MCF 10A (cell line): ENCODE data around the gene CYSTM1. TPM values are rescaled to one million over a fixed set of nuclear protein-coding genes. Genes with fewer than 3 reads are reported as not detected.

Source experiments
- BruUV-seq: library from RNA; stranded (reverse); fragments of 400-500 nt; replicated peaks from 2 replicates; lab custom pipeline; 2021; lab: Mats Ljungman, UMichigan
- CTCF ChIA-PET: fragments of 300-600 bp; sonication (Branson Sonifier 250); formaldehyde crosslinking; extraction: SDS; loops from one replicate; lab custom pipeline; 2021; ENCODE audit warnings: antibody characterized with exemption, inconsistent platforms; lab: Yijun Ruan, JAX
- POLR2A ChIA-PET: fragments of 300-600, 350-650 bp; sonication (Branson Sonifier 250); formaldehyde crosslinking; extraction: SDS; loops from one replicate; lab custom pipeline; 2020; ENCODE audit warnings: antibody characterized with exemption, inconsistent platforms; lab: Yijun Ruan, JAX
- DNase-seq: peaks from one replicate; pipeline ENCODE4 v3.0.0-alpha.2; 2018; ENCODE audit not compliant: unreplicated experiment
- H3K27ac Mint-ChIP-seq: one replicate; pipeline ENCODE4 v1.8.0; 2022; ENCODE audit warnings: mild to moderate bottlenecking, low read depth, mixed read lengths; ENCODE audit not compliant: unreplicated experiment
- H3K27me3 Mint-ChIP-seq: one replicate; pipeline ENCODE4 v1.8.0; 2022; ENCODE audit warnings: mixed read lengths; ENCODE audit not compliant: insufficient read depth, unreplicated experiment
- H3K36me3 Mint-ChIP-seq: one replicate; pipeline ENCODE4 v1.8.0; 2022; ENCODE audit warnings: mild to moderate bottlenecking, moderate library complexity, mixed read lengths; ENCODE audit not compliant: insufficient read depth, unreplicated experiment
- H3K4me1 Mint-ChIP-seq: one replicate; pipeline ENCODE4 v1.8.0; 2022; ENCODE audit warnings: mixed read lengths; ENCODE audit not compliant: insufficient read depth, unreplicated experiment
- H3K4me3 Mint-ChIP-seq: one replicate; pipeline ENCODE4 v1.8.0; 2022; ENCODE audit warnings: mild to moderate bottlenecking, moderate library complexity, mixed read lengths; ENCODE audit not compliant: unreplicated experiment
- H3K9me3 Mint-ChIP-seq: one replicate; pipeline ENCODE4 v1.8.0; 2022; ENCODE audit warnings: mixed read lengths; ENCODE audit not compliant: unreplicated experiment
- intact Hi-C: fragments of 100-400 bp; cut with micrococcal nuclease; formaldehyde crosslinking; loops from 2 replicates; pipeline ENCODE4 v1.14.1; 2022
- total RNA-seq: library from RNA; stranded (reverse); gene quantifications from 2 replicates; pipeline ENCODE4 v1.2.3, GENCODE V29; 2022
- TF ChIP-seq, protein P1 (sequence below): fragments of 200-600 bp; IDR thresholded peaks from one replicate; pipeline ENCODE4 v1.8.0; 2022; ENCODE audit warnings: antibody characterized with exemption, mild to moderate bottlenecking; ENCODE audit not compliant: unreplicated experiment

The CYSTM1 gene
- total RNA-seq, 1 experiment from 2014 or later: 59.4 TPM

DNA sequence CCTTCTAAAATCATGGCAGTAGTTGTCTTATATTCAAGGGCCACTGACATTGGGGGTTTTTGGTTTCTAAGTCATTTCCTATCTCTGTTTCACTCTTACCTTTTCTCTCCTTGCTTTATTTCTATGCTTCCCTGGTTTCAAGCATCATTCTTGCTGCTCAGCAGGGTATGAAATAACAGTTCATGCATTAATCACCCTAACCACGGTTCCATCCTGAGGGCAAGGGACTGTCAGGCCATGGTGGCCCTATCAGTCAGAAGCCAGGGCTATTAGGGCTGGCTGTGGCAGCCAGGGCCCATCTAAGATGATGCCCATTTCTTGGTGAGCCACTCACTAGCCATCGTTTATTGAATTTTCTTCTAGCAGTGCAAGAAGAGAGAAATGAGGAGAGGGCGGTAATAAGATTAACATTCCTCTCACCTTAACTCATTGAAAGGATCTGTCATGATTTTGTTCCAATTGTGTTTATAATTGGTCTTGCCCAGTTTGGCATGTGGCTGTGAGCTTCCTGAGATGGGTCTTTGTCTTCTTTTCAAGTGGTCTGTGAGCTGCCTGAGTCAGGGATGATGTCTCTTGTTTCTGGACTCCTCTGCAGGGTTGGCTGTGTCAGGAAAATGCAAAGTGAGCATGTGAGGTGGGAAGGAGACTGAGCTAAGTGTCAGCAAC, 45.2 kb downstream of the CYSTM1 start:
- Mint-ChIP-seq H3K4me1 (peaks cover 42% of the 10 kb centered on the region), H3K4me3 (no peak overlapping the region), H3K9me3 (no peaks in the 10 kb centered on the region), H3K27ac (no peak overlapping the region), H3K36me3 (no peaks in the 10 kb centered on the region), H3K27me3 (no peaks in the 10 kb centered on the region)
- POLR2A ChIA-PET: interaction anchor here (0.7 to 1.2 kb wide), 12 partner anchors 11 to 427 kb away, joined by 3 to 5 read pairs (median 3); partner anchors contain the start of gene HBEGF
- intact Hi-C loops: loop anchor here (5.0 kb wide), 2 partner anchors 43 to 143 kb away; partner anchors contain the start of gene CYSTM1
- BruUV-seq: no TSS peak
- DNase-seq: no peak
- CTCF ChIA-PET: interaction anchor here (0.6 to 1.2 kb wide), 6 partner anchors 8 to 1073 kb away, joined by 3 to 4 read pairs (median 4); no protein-coding TSS in a partner anchor
- TF ChIP-seq, protein P1, sequence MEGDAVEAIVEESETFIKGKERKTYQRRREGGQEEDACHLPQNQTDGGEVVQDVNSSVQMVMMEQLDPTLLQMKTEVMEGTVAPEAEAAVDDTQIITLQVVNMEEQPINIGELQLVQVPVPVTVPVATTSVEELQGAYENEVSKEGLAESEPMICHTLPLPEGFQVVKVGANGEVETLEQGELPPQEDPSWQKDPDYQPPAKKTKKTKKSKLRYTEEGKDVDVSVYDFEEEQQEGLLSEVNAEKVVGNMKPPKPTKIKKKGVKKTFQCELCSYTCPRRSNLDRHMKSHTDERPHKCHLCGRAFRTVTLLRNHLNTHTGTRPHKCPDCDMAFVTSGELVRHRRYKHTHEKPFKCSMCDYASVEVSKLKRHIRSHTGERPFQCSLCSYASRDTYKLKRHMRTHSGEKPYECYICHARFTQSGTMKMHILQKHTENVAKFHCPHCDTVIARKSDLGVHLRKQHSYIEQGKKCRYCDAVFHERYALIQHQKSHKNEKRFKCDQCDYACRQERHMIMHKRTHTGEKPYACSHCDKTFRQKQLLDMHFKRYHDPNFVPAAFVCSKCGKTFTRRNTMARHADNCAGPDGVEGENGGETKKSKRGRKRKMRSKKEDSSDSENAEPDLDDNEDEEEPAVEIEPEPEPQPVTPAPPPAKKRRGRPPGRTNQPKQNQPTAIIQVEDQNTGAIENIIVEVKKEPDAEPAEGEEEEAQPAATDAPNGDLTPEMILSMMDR: no peak

DNA sequence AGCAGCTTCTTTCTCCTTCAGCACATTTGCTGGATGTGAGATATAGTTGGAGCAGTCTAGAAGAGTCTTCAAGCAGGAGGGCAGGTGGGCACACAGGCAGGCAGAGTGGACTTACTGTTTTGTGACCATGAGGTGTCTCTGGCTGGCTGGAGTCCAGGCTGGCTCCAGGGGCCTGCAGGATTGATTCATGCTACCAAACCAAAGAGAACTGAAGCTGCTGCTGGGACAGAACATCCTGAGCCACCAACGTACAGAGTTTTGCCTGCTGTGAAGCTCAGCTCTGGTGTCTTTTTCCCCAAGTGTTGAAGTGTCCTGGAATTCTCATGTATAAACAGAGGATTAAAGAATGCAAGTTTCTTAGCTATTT, 45.7 kb downstream of the CYSTM1 start:
- no peaks in the 10 kb centered on the region for H3K9me3 Mint-ChIP-seq
- no peaks in the 10 kb centered on the region for H3K36me3 Mint-ChIP-seq
- no peak overlapping the region for H3K27ac Mint-ChIP-seq
- CTCF ChIA-PET: interaction anchor here (0.6 to 1.1 kb wide), 4 partner anchors 8 to 146 kb away, joined by 3 to 4 read pairs (median 4); no protein-coding TSS in a partner anchor
- H3K4me1 Mint-ChIP-seq: peaks cover 38% of the 10 kb centered on the region
- POLR2A ChIA-PET: interaction anchor here (0.7 to 1.6 kb wide), 12 partner anchors 11 to 148 kb away, joined by 3 to 10 read pairs (median 3); partner anchors contain the start of genes CYSTM1 and HBEGF
- intact Hi-C loops: loop anchor here (5.0 kb wide), 2 partner anchors 43 to 143 kb away; partner anchors contain the start of gene CYSTM1
- no peaks in the 10 kb centered on the region for H3K27me3 Mint-ChIP-seq
- TF ChIP-seq, protein P1: no peak
- no peak overlapping the region for H3K4me3 Mint-ChIP-seq
- no peak for DNase-seq
- BruUV-seq: no TSS peak

GRCh38 chr5:140221697-140222223, 46.8 kb downstream of the CYSTM1 start:
- no peaks in the 10 kb centered on the region for H3K9me3 Mint-ChIP-seq
- H3K36me3 Mint-ChIP-seq: peaks cover 5% of the 10 kb centered on the region
- CTCF ChIA-PET: interaction anchor here (0.6 to 1.2 kb wide), 7 partner anchors 10 to 130 kb away, joined by 3 to 5 read pairs (median 3); no protein-coding TSS in a partner anchor
- no TSS peak for BruUV-seq
- peak overlapping the region; percentile 13 for H3K4me3 Mint-ChIP-seq
- no peaks in the 10 kb centered on the region for H3K27me3 Mint-ChIP-seq
- peak; percentile 63 for DNase-seq
- no peak overlapping the region for H3K27ac Mint-ChIP-seq
- POLR2A ChIA-PET: interaction anchor here (0.6 to 1.6 kb wide), 8 partner anchors 9 to 81 kb away, joined by 3 to 10 read pairs (median 3); partner anchors contain the start of genes CYSTM1 and PFDN1
- TF ChIP-seq, protein P1: no peak
- H3K4me1 Mint-ChIP-seq: peaks cover 38% of the 10 kb centered on the region
- intact Hi-C loops: loop anchor here (5.0 kb wide), 2 partner anchors 44 to 144 kb away; partner anchors contain the start of gene CYSTM1

DNA sequence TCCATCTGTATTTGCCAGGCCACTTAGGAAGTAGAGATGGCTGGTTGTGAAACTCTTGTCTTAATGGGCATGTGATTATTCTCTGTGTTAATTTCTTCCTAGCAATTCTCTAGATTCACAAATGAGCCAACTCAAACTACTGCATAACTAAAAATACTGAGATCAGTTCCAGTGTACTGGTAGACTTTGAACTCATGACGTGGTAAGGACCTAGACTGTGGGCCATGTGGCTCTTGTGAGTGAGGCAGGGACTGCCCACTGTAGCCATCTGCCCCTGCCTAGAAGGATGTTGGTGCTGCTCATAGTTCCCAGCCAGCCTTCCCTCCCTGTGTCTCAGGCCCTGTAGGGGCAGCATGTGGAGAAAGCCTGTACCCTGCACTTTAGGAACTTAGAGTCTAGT, 47.4 kb downstream of the CYSTM1 start:
- no peaks in the 10 kb centered on the region for H3K27me3 Mint-ChIP-seq
- H3K9me3 Mint-ChIP-seq: no peaks in the 10 kb centered on the region
- no peak overlapping the region for H3K27ac Mint-ChIP-seq
- CTCF ChIA-PET: interaction anchor here (0.8 to 1.2 kb wide), 5 partner anchors 9 to 129 kb away, joined by 3 to 5 read pairs (median 3); no protein-coding TSS in a partner anchor
- TF ChIP-seq, protein P1: no peak
- H3K4me1 Mint-ChIP-seq: peaks cover 40% of the 10 kb centered on the region
- POLR2A ChIA-PET: interaction anchor here (0.8 to 1.6 kb wide), 6 partner anchors 10 to 81 kb away, joined by 3 to 10 read pairs (median 4); partner anchors contain the start of genes CYSTM1 and PFDN1
- DNase-seq: no peak
- H3K4me3 Mint-ChIP-seq: no peak overlapping the region
- intact Hi-C loops: loop anchor here (5.0 kb wide), 2 partner anchors 45 to 145 kb away; partner anchors contain the start of gene CYSTM1
- no TSS peak for BruUV-seq
- H3K36me3 Mint-ChIP-seq: peaks cover 7% of the 10 kb centered on the region
